Measurements from ENCODE around the gene S1PR2. TPM values are rescaled to one million over a fixed set of nuclear protein-coding genes. Genes with fewer than 3 reads are reported as not detected.
"Not testable (repeated sequence)": the region's sequence is repeated elsewhere in the genome, so short reads cannot be mapped to it uniquely, and the experiment has no call there.

S1PR2 gene
- total and polyA plus RNA-seq, 2 donors (not counting 3 experiments of a cell fraction or from before 2014, with no cell fraction given) = 0.70 to 1.0 TPM

- dilution Hi-C loops (cut with MboI; ENCODE audit: extremely low pct_ligation_motif_present, low sequenced_read_pairs); FAIRE-seq; H3K4me3 ChIP-seq (replicated peaks in 1 of 3; ENCODE audit: insufficient read depth in 1 of 3, low read depth in 1 of 3, low read length in 3 of 3); H3K36me3 ChIP-seq (ENCODE audit: control insufficient read depth in 2 of 2, extremely low read depth in 1 of 2, insufficient read depth in 2 of 2, low read length in 2 of 2); H3K9me1 ChIP-seq (replicated peaks; ENCODE audit: control insufficient read depth, extremely low read depth, insufficient read depth, low read length); H3K4me2 ChIP-seq (ENCODE audit: insufficient read depth, low read length); H2AFZ ChIP-seq (ENCODE audit: low read depth, low read length); H3K79me2 ChIP-seq (ENCODE audit: control insufficient read depth, insufficient read depth, low read length); H3K27ac ChIP-seq (ENCODE audit: insufficient read depth, low read depth, low read length); intact Hi-C loops (cut with micrococcal nuclease); BruUV-seq (replicated peaks); H3K9me3 ChIP-seq (replicated peaks; ENCODE audit: control insufficient read depth, insufficient read depth, low read length); H3K27me3 ChIP-seq (ENCODE audit: control insufficient read depth in 2 of 2, insufficient read depth in 2 of 2, low read length in 2 of 2); POLR2A ChIA-PET; H3K9ac ChIP-seq (replicated peaks; ENCODE audit: extremely low read depth, insufficient read depth, low read length); H4K20me1 ChIP-seq (replicated peaks; ENCODE audit: control insufficient read depth, extremely low read depth, insufficient read depth, low read length); DNase-seq (ENCODE audit: low read depth, low spot score): not testable (repeated sequence)
- peaks cover 12% of the 10 kb centered on the region for H3K4me1 ChIP-seq (ENCODE audit: control insufficient read depth, extremely low read depth, insufficient read depth, low read length)
- CTCF ChIA-PET = interaction anchor here (1.2 to 1.9 kb wide), 2 partner anchors 15 to 23 kb away, joined by 5 to 7 read pairs; no protein-coding TSS in a partner anchor
Observed at GRCh38 chr19:10235409-10235808, 4.3 kb upstream of the S1PR2 start.

- DNase-seq (ENCODE audit: low read depth, low spot score) (no peak), FAIRE-seq (no peak)
- CTCF ChIA-PET = interaction anchor here (1.0 to 1.9 kb wide), 3 partner anchors 15 to 26 kb away, joined by 3 to 7 read pairs (median 6); no protein-coding TSS in a partner anchor
- TF ChIP-seq MYC (IDR thresholded peaks at IDR 0.05; ENCODE audit: low read depth, low read length) = no peak
- no peak for TF ChIP-seq POLR2A (IDR thresholded peaks at IDR 0.05; ENCODE audit: low read depth, low read length)
- no peak for TF ChIP-seq GATA2 (IDR thresholded peaks at IDR 0.05; ENCODE audit: insufficient read depth, insufficient read length, low read depth, low read length)
- TF ChIP-seq MAX (IDR thresholded peaks at IDR 0.05; ENCODE audit: insufficient read depth, insufficient read length) = no peak
- Histone ChIP-seq H3K4me1 (ENCODE audit: control insufficient read depth, extremely low read depth, insufficient read depth, low read length) (peaks cover 15% of the 10 kb centered on the region), H3K4me3 (replicated peaks in 1 of 3; ENCODE audit: insufficient read depth in 1 of 3, low read depth in 1 of 3, low read length in 3 of 3) (no peak overlapping the region), H3K4me2 (ENCODE audit: insufficient read depth, low read length) (no peak overlapping the region), H3K36me3 (ENCODE audit: control insufficient read depth in 2 of 2, extremely low read depth in 1 of 2, insufficient read depth in 2 of 2, low read length in 2 of 2) (no peaks in the 10 kb centered on the region), H4K20me1 (replicated peaks; ENCODE audit: control insufficient read depth, extremely low read depth, insufficient read depth, low read length) (no peaks in the 10 kb centered on the region), H3K79me2 (ENCODE audit: control insufficient read depth, insufficient read depth, low read length) (no peaks in the 10 kb centered on the region), H2AFZ (ENCODE audit: low read depth, low read length) (no peak overlapping the region), H3K9me1 (replicated peaks; ENCODE audit: control insufficient read depth, extremely low read depth, insufficient read depth, low read length) (no peaks in the 10 kb centered on the region), H3K9ac (replicated peaks; ENCODE audit: extremely low read depth, insufficient read depth, low read length) (no peak overlapping the region), H3K9me3 (replicated peaks; ENCODE audit: control insufficient read depth, insufficient read depth, low read length) (no peaks in the 10 kb centered on the region), H3K27me3 (ENCODE audit: control insufficient read depth in 2 of 2, insufficient read depth in 2 of 2, low read length in 2 of 2) (no peaks in the 10 kb centered on the region), H3K27ac (ENCODE audit: insufficient read depth, low read depth, low read length) (no peak overlapping the region)
- BruUV-seq (replicated peaks) = no TSS peak
- dilution Hi-C loops (cut with MboI; ENCODE audit: extremely low pct_ligation_motif_present, low sequenced_read_pairs) = no loop called here
- POLR2A ChIA-PET = no interaction called here
- intact Hi-C loops (cut with micrococcal nuclease) = no loop called here
Observed at GRCh38 chr19:10235003-10235402, 3.9 kb upstream of the S1PR2 start.
